8988T (cell line): Measurements from ENCODE around the gene NPHP4.

ENCODE experiments used
- DNase-seq: peaks from one replicate; pipeline ENCODE4 v3.0.0; 2011

The NPHP4 gene

DNA sequence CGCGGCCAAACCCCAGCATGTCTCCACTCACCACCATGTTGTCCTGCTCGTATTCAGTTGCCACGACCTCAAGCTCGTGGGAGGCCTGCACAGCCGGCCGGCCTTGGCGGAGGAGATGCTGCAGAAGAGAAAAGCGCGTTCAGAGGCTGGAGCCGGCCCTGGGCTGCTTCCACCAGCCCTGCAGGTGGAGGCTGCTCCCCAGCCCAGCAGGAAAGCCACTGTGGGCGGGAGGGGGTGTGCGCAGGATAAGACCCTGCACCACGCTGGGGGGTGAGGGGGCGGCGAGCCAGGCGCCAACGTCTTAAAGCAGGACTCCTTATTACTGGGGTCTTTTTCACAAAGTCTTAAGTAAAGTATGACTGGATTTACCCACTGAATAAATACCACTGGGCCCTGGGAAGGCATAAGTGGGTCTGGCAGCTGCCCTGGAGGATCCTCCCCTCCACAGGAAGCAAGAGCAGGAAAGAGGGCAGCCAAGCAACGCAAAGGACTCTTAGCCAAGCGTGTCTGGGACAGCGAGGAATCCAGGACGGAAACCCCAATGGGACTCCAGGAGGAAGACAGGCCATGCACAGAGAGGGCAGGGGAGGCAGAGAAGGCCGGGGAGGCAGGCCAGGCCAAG lies 104.8 kb downstream of the NPHP4 start:
- no peak for DNase-seq

DNA sequence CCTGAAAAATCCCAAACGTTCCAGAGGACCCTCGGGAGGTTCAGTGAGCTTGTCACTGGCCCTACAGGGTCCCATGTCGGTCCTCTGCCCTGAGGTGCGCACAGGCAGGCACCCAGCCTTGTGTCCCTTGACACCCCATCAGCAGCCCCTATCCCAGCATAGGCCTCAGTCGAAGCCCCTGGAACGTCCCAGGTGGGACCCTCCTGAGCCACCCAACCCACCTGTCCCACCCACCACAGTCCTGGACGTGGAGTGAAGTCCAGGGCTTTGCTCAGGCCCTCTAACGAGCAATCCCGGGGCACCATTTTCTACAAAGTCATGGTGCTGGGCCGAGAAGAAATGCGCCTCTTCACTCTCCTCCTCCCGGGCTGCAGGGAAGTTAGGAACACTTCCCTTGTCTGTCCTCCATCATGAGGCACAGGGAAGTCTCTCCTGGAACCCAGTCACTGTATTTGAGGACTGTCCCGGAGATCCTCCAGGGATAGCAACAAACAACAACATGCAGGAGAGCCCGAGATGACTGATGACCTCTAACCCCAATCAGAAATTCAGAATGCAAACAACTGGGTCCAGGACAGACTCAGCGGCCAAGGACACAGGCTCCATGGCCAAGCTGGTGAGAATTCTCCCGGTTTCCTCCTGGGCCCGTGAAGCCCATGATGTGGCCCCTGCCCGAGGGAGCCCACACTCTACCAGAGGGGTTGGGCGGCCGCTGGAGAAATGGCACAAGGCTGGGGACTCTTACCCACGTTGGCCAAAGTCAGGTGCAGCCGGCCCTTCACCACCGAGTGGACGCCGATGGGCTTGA lies 105.5 kb downstream of the NPHP4 start:
- no peak for DNase-seq

DNA sequence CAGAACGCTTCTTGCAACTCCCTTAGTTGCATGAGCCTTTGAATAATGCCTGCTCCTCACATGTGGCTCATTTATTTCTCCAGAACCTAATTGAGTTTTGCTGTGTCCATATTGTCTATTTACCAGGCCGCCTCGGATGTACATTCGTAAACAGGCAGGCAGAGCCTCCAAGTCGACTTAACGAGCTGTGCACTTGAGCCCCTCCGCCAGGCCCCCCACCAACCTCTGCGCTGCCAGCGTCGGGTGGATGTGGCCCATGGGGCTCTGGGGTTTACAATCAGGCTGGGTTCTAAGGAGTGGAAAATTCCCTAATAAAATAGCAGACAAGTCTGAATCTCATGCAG lies 106.1 kb downstream of the NPHP4 start:
- no peak for DNase-seq

DNA sequence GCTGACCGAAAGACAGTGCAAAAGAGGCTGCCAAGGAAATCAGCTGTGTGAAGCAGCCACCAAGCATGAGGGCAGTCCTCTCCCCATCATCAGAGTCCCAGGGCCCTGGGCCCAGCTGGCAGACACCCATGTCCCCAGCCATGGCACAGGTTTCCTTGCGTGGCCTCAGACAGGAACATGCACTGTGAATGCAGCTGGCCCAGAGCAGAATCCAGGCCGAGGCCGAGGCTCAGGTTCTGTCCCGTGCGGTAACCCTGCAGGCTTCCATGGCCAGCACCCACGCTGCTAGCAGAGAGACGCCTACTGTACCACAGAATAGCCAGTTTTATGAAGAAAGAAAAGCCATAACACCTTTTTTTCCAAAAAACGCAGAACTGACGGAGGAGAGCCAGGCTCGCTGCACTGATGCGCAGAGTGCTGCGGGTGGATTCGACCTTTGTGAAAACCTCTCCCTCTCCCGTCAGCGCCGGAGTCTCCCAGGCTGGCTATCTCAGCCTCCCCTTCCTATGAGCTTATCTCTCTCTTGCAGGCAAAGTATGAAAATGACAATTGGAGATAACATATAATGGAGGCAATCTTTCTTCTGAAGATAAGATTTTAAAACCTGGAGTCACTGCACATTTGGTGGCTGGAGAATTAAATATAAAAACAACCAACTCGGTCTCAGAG lies 106.6 kb downstream of the NPHP4 start:
- no peak for DNase-seq

DNA sequence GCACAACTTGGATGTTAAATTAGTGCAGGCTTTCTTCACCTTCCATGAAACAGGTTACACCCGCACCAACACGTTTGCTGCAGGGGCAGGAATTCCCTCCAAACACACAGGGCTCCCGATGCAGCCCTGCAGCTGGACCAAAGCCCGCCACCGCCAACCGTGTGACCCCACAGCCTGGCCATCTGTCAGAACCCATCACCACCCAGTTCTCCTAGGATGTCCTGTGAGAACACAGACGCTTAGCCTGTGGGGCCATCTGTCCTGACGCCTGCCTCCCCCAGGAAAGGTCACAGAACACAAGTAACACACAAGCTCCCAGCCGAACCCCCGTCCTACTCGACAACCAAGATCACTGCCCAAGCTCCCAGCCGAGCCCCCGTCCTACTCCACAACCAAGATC lies 108.1 kb downstream of the NPHP4 start:
- no peak for DNase-seq

DNA sequence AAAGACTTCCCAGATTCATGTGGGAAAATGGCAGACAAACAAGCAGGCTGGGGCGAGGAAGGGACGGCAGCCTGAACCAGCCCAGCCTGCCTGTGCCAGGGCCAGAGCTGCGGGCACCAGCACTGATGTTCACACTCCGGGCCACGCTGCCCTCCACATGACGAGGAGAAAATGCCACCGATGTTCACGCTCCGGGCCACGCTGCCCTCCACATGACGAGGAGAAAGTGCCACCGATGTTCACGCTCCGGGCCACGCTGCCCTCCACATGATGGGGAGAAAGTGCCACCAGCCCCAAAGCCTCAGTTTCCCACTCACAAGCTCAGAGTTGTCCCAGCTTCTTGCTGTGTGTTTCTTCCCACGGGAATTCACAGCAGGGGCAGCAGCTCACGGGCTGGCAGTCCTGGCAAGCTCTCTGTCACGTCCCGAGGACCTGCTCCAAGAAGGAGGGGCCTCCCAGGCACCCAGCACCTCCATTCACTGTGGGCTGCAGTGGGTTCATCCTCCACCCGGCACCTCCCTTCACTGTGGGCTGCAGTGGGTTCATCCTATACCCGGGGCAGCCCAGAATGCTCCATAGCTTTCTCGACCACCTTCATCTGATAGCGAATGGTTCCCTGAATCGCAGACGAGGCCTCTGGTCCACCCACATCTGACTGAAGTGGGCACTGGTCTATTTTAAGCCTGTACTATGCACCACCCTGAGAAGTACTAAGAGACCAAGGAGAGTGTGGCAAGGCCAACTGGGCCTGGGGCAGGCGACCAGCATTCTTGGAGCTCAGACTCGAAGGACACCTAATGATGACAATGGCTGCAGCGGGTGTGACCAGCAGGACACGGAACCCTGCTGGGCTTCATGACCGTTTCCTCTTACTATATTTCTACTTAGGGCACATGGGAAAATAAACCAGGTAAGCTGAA lies 108.8 kb downstream of the NPHP4 start:
- DNase-seq, result no peak

DNA sequence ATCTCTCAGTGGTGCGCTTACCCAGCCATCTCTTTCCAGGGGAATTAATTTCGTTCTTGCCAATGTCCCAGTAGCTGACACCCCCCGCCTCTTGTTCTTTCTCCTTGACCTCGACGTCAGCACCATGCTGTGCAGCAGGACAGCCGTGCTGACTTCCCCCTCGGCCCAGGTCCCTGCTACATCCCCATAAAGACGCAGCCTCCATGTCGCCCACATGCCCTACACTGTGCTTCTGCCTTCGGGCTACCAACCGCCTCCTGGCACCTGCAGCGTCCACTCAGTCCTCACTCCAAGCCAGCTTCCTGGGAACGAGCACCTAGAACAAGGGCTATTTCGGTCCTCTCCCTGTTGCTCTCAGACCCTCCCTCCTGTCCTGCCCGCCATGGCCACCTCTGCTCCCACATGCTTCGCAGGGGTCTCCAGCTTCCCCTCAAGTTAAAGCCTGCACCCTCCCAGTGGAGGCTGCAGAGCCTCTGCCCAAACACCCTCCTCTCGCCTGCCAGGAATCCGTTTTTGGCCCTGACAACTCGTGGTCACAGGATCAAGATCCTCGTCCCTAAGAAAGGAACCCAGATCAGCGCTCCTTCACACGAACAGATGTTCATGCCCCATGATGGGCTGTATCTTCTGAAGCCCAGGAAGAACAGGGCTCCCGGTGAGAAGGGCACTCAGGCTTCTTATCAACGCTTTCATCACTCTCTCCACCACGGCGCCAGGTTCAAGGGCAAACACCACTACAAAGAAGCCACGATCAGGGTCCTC lies 109.7 kb downstream of the NPHP4 start:
- DNase-seq, result no peak

DNA sequence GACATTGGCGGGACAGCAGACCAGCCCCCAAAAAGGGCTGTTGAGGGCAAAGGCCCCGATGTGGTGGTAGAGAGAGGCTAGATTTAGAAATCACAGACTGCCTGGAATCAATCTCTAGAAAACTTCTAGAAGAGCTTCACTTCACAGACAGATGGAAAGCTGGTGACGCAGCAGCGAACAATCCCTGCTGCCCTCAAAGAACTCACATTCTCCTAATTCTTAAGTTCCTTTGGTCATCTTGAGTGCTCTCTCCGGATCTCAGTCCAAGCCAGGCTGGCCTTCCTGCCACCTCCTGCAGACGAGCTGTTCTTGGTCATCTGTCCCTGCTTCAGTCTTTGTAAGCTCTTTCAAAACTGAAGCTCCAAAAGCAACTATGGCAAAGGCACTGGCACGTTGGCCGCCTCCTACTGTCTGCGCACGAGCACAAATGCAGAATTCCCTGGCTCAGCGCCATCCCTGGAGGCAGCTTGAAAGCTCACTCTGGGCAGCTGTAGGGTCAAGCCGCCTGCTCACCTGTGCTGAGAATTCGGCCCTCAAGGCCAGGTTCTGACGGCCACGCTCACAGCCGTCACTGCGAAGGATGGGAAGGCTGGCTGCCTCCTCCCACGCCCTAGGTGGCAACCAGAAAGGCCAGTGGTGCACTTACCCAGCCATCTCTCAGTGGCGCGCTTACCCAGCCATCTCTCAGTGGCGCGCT lies 110.6 kb downstream of the NPHP4 start:
- no peak for DNase-seq

DNA sequence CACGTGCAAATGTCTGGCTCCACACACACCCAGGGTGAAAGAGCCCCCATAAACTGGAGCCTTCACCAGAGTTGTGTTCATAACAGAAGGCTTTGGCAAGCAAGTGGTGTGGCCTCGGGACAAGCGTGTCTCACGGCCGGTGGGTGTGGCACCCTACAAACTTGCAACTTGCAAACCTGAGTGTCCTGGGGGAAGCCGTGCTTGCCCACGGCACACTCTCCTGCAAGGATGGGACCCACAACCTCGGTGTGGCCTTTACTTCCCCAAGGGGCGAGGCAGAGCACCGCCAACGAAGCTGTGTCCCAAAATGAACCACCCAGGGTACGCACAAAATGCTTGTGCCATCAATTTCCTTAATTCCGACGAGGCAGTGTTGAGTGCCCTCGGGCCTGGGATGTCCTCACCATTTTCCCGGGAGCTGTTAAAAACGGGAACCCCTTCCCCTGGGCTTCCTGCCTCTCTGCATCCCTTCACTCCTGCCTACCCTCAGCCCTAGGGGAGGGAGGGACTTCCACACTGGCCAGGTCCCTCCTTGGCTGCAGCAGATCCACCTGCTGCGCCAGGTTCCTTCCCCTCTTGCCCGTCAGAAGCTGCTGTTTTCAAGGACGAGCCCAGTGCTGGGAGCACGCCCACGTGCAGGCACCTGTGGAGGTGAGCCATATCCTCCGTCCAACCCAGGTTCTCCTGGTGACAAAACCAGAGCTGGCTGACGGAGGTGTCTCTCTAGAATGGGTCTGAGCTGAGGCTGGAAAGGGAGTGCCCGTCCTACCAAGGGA lies 111.4 kb downstream of the NPHP4 start:
- DNase-seq, result no peak

DNA sequence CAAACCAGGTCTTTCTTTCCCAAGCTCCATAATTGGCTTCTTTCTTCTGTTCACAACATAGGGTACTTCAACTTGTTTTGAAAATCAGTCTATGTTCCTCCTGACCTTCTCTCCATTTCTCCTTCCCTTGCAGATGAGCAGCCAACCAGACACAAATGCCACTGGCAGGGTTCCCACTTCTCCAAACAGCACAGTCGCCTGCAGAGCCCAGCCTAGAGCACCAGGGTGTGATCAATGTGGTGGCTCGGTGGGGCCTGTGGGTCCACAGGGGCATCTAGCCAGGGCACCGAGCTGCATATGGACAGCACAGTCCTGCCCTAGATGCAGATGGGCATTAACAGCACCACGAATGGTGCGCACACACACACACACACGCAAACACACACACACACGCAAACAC lies 112.8 kb downstream of the NPHP4 start:
- no peak for DNase-seq

DNA sequence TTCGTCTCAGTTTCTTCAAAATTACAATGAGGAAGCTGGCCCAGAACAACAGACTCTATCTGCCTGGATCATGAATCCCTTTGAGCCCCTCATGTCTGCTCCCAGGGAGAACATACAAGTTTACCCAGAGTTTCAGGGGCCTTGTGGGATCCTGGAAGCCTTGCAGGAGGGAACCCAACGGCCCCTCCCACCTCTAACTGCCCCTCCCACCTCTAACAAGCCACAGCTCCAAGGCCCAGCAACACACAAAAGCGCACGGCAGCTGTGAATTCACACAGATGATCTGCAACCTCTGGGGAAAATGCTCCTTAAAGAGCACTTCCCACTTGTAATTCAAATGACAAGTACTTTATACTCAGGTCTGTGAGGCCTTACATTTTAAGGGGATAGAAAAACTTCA lies 113.3 kb downstream of the NPHP4 start:
- DNase-seq, result no peak

DNA sequence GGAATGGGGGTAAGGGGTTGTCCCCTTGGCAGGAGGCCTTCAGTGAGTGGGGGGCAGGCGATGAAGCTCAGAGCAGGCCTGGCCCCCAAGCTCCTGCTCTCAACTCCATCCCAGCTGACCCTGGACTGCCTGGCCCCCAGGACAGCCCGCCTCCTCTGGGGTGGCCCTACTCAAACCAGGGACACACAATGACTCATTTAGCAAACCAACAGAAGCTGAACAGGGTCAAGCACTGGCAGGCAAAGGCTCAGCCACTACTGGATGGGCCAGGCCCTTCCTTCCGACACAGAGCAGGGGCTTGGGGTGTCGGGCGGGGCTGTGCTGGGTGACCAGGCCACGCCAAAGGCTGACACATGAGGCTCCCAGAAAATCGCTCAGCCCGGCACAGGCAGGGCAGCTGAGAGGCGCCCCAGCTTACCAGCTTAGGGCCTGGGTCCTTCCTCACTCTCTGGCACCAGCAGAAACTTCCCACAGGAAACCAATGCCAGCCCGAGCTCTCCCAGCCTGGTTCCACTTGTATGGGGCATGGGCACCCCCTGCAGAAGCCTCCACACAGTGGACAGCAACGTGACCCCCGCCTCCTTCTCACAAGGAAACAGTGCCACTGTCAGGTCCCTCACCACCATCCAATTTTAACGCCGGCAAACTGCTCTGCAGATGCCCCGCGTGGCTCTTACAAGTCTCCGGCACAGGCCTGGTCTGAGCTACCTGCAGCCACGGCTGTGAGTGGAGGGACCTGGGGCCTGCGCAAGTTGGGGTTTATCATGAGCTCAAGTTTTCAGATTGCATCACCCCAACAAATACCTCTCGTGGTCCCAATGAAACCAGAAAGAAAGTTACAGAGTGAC lies 114.3 kb downstream of the NPHP4 start:
- DNase-seq, result no peak

DNA sequence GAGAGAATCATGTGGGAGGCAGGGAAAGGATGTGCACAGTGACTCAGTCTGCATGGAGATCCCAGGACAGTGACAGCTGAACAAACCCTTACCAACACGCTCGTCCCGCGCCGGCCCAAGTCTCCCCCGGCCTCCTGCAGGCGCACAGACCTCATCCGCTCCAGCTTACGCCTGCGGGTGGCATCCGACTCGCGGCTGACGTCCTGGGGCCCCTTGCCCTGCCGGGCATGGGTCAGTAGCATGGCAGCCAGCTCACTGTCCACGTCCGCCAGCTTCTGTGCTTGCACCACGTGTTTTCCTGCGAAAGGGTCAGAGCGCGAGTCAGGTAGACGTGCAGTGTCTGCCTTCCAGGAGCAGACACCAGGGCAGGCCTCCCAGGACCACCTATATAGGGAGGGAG lies 115.2 kb downstream of the NPHP4 start:
- DNase-seq, result no peak

DNA sequence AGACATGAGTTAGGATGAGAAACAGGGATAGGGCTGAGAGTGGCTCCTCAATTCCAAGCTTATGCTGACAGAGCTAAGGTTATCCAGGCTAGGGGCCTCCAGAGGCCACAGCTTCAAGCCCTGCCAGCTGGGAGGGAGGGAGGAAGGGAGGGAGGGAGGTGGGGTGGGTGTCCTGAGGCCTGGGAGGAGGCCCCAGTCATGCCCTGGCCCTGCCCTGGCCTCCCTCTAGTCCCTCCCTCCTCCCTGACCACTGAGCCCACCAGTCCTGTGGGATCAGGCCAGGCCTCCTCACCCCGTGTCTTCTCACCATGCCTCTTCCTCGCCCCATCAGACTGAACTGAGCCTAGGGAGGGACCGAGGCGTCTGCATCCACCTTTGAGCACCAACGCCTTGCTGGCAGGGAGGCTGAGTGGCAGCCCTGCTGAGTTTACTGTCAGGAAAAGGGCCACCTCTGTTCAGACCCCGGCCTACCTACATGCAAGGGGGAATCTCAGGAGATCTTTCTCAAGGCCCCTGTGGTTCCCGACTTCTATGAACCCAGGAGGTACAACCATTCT lies 116.1 kb downstream of the NPHP4 start:
- DNase-seq, result no peak

DNA sequence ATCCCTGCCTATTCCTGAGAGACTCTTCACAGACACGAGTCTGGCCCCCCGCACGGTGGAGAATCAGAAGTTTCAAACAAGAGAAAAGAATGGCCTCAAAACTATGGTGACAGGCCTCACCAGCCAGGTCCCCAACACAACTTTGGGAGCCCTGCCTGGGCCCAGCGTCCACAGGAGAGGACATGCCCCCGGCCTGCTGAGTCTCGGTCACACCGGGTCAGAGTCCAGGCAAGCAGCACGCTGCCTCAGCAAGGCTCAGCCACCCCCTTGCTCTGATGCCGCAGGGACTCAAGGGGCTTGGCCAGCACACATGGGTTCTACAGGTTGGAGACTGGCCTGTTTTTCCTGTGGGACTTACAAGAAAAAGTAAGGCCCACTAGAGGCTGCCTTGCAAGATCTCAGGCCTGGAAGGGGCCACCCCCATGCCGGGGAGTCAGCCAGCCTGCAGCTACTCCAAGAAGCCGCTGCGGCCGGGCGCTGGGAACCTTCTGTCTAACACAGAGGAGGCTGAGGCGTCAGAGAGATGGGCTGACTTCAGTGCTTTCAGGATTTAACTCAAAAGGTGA lies 116.8 kb downstream of the NPHP4 start:
- DNase-seq, result no peak

DNA sequence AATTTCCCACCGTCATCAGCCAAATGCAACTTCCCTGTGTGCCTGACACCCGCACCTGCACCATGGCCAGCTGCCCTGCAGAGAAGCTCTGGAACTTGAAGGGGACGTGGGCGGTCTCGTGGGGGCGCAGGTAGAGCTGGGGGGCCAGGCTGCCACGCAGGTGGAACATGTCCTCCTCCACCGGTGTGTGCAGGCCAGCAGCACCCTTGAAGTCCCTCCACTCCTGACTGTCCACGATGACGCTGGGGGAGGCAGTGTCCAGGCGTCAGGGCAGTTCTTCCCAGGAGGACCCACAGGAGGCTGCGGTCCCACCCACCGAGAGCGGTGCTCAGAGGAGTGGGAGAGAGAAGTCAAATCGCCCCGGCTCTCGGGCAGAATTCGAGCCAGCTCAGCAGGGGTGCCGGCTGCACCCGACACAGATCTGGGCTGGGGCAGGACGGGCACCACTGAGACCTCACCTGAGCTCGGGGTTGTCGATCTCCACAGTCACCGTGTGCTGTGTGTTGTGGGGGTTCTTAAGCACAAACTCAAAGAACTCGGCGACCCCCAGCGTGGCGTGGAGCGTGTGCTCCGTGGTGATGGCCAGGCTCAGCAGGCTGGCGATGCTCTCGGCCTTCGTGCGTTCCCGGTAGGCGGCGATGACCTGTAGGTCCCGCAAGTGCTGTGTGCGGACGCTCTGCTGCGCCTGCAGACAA lies 117.7 kb downstream of the NPHP4 start:
- no peak for DNase-seq

DNA sequence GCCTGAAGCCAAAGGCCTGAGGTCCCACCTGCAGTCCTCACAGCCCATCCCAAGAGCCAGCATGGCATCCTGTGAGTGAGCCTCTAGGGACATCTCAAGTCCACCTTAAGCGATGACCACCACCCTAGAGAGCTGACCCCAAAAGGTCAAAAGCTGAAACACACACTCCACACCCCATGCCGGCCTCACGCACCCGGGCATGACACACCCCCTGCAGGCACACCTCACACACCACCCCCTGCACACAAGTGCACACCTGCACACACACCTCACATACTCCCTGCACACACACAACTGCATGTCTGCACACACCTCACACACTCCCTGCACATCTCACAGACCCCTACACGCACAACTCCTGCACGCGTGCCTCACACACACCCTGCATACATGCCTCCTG lies 118.7 kb downstream of the NPHP4 start:
- DNase-seq, result no peak

DNA sequence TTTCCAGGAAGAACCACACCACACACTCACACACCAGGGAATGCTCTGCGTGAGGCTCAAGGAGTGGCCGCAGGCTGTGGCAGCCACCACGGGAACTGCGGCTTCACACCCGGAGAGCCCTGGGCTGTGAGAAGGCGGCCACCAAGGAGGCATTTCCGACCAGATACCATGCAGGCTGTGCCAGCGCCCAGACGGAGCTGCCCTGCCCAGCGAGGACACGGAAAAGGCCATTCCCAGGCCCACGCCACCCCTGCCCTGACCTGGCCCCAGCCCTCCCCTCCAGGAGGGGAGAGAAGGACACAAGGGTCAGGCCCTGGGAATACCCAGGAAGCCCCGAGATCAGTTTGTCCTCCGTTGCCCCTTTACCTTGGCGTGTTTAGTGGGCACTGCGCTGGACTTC lies 119.3 kb downstream of the NPHP4 start:
- DNase-seq, result no peak
